ENCODE data around the gene CREB3L1.
A peak's percentile ranks its signal among the peaks of the same experiment; 100 is the strongest.

CREB3L1 gene

DNA sequence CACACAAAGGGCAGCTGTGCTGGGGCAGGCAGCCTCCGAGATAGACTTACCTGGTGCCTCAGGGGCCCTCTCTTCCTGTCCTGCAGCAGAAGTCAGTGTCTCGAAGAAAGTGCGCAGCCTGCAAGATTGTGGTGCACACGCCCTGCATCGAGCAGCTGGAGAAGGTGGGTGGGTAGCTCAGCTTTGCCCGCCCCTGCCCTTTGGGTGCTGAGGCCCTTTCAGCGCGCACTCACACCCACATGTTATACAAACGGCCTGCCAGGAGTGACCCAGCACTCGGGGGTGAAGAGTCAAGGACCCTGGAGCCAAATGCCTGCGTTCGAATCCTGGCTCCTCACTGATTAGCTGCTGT, 90.4 kb downstream of the CREB3L1 start:
- no peak for DNase-seq

GRCh38 chr11:46369458-46370152, 92.1 kb downstream of the CREB3L1 start:
- peak; percentile 47 to 57 for DNase-seq

DNA sequence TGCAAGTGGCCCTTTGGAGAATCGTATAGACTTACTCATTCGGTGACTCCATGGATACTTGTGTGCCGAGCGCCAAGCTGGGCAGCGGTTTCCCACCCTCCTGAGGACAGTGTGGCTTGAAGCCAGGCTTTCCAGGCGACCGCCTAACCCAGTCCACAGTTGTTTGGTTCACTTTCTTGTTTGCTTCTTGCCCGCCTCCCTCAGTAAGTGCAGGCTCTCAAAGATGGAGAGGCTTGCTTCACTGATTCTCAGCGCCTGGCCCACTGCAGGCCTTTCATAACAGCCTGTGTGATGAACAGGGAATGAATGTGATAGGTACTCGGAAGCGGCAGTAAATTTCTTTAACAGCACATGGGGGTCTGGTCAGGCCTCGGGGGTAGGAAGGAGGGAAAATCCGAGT, 92.8 kb downstream of the CREB3L1 start:
- DNase-seq: no peak

All from stimulated activated CD4-positive, alpha-beta T cell treated with anti-CD3 and anti-CD28 coated beads, Interleukin-4, amount 100 ng/mL, for 4 hours (primary cell).